ENCODE data around the gene BCL11B. TPM values are rescaled to one million over a fixed set of nuclear protein-coding genes. Genes with fewer than 3 reads are reported as not detected.
A peak's percentile ranks its signal among the peaks of the same experiment; 100 is the strongest.

The BCL11B gene
- total RNA-seq, 2 donors from 2014 or later, result 12.9 to 27.6 TPM

GRCh38 chr14:99214701-99215100, 57.3 kb downstream of the BCL11B start:
- H3K9me3 Mint-ChIP-seq, result no peaks in the 10 kb centered on the region
- H3K27ac Mint-ChIP-seq, result peak overlapping the region in 1 of 2 donors; percentile 37
- no peaks in the 10 kb centered on the region for H3K27me3 Mint-ChIP-seq
- peaks cover 58 to 67% of the 10 kb centered on the region in 2 donors for H3K4me1 Mint-ChIP-seq (ENCODE audit: low read depth in 2 of 2)
- H3K36me3 Mint-ChIP-seq, result no peaks in the 10 kb centered on the region
- ATAC-seq (no peak), DNase-seq (ENCODE audit: low spot score) (no peak)
- no peak overlapping the region for H3K4me3 Mint-ChIP-seq

- peak in 1 of 2 donors; percentile 41 for ATAC-seq
- Mint-ChIP-seq H3K36me3 (no peaks in the 10 kb centered on the region), H3K27me3 (no peaks in the 10 kb centered on the region), H3K9me3 (no peaks in the 10 kb centered on the region), H3K27ac (peak overlapping the region; percentile 72 to 93), H3K4me3 (peak overlapping the region; percentile 36), H3K4me1 (ENCODE audit: low read depth in 2 of 2) (peaks cover 62 to 74% of the 10 kb centered on the region in 2 donors)
- no peak for DNase-seq (ENCODE audit: low spot score)
Observed at GRCh38 chr14:99213527-99213971, 58.4 kb downstream of the BCL11B start.

- no peak for DNase-seq (ENCODE audit: low spot score)
- ATAC-seq, result peak in 1 of 2 donors; percentile 29
- Mint-ChIP-seq H3K4me3 (peak overlapping the region; percentile 36), H3K9me3 (no peaks in the 10 kb centered on the region), H3K36me3 (no peaks in the 10 kb centered on the region), H3K27me3 (no peaks in the 10 kb centered on the region), H3K27ac (peak overlapping the region; percentile 72 to 93), H3K4me1 (ENCODE audit: low read depth in 2 of 2) (peaks cover 59 to 73% of the 10 kb centered on the region in 2 donors)
Observed at GRCh38 chr14:99213101-99213500, 58.9 kb downstream of the BCL11B start.

- peak in 1 of 2 donors; percentile 7 for ATAC-seq
- no peaks in the 10 kb centered on the region for H3K27me3 Mint-ChIP-seq
- no peak for DNase-seq (ENCODE audit: low spot score)
- H3K27ac Mint-ChIP-seq, result peak overlapping the region; percentile 72 to 93
- H3K4me1 Mint-ChIP-seq (ENCODE audit: low read depth in 2 of 2), result peaks cover 62 to 75% of the 10 kb centered on the region in 2 donors
- peak overlapping the region; percentile 40 for H3K4me3 Mint-ChIP-seq
- H3K9me3 Mint-ChIP-seq, result no peaks in the 10 kb centered on the region
- no peaks in the 10 kb centered on the region for H3K36me3 Mint-ChIP-seq
Observed at GRCh38 chr14:99212646-99213045, 59.4 kb downstream of the BCL11B start.

- no peak for DNase-seq (ENCODE audit: low spot score)
- Mint-ChIP-seq H3K9me3 (no peaks in the 10 kb centered on the region), H3K4me3 (peak overlapping the region; percentile 40), H3K27ac (peak overlapping the region; percentile 72 to 93), H3K27me3 (no peaks in the 10 kb centered on the region), H3K36me3 (no peaks in the 10 kb centered on the region), H3K4me1 (ENCODE audit: low read depth in 2 of 2) (peaks cover 65 to 77% of the 10 kb centered on the region in 2 donors)
- ATAC-seq, result no peak
Observed at GRCh38 chr14:99212199-99212598, 59.8 kb downstream of the BCL11B start.

GRCh38 chr14:99211410-99211809, 60.6 kb downstream of the BCL11B start:
- ATAC-seq, result no peak
- H3K4me3 Mint-ChIP-seq, result peak overlapping the region; percentile 40
- DNase-seq (ENCODE audit: low spot score), result no peak
- peak overlapping the region; percentile 72 to 93 for H3K27ac Mint-ChIP-seq
- no peaks in the 10 kb centered on the region for H3K36me3 Mint-ChIP-seq
- no peaks in the 10 kb centered on the region for H3K27me3 Mint-ChIP-seq
- no peaks in the 10 kb centered on the region for H3K9me3 Mint-ChIP-seq
- peaks cover 64 to 77% of the 10 kb centered on the region in 2 donors for H3K4me1 Mint-ChIP-seq (ENCODE audit: low read depth in 2 of 2)

- H3K4me1 Mint-ChIP-seq (ENCODE audit: low read depth in 2 of 2), result peaks cover 68 to 76% of the 10 kb centered on the region in 2 donors
- H3K36me3 Mint-ChIP-seq, result no peaks in the 10 kb centered on the region
- no peaks in the 10 kb centered on the region for H3K9me3 Mint-ChIP-seq
- no peak for ATAC-seq
- DNase-seq (ENCODE audit: low spot score), result no peak
- H3K27ac Mint-ChIP-seq, result peak overlapping the region; percentile 72 to 93
- H3K27me3 Mint-ChIP-seq, result no peaks in the 10 kb centered on the region
- peak overlapping the region; percentile 17 for H3K4me3 Mint-ChIP-seq
Observed at GRCh38 chr14:99210333-99210732, 61.7 kb downstream of the BCL11B start.

- DNase-seq (ENCODE audit: low spot score), result no peak
- Mint-ChIP-seq H3K4me3 (no peak overlapping the region), H3K27ac (peak overlapping the region; percentile 69 to 93)
Observed at GRCh38 chr14:99209409-99209808, 62.6 kb downstream of the BCL11B start.

GRCh38 chr14:99208318-99208717, 63.7 kb downstream of the BCL11B start:
- DNase-seq (ENCODE audit: low spot score), result no peak
- H3K27me3 Mint-ChIP-seq, result no peaks in the 10 kb centered on the region
- no peaks in the 10 kb centered on the region for H3K9me3 Mint-ChIP-seq
- no peak for ATAC-seq
- H3K4me3 Mint-ChIP-seq, result no peak overlapping the region
- peaks cover 74 to 76% of the 10 kb centered on the region in 2 donors for H3K4me1 Mint-ChIP-seq (ENCODE audit: low read depth in 2 of 2)
- no peaks in the 10 kb centered on the region for H3K36me3 Mint-ChIP-seq
- peak overlapping the region; percentile 69 to 93 for H3K27ac Mint-ChIP-seq

More at GRCh38 chr14:99209409-99209808, 62.6 kb downstream of the BCL11B start:
- Mint-ChIP-seq H3K4me1 (ENCODE audit: low read depth in 2 of 2) (peaks cover 73 to 81% of the 10 kb centered on the region in 2 donors), H3K27me3 (no peaks in the 10 kb centered on the region), H3K9me3 (no peaks in the 10 kb centered on the region), H3K36me3 (no peaks in the 10 kb centered on the region)
- ATAC-seq, result no peak

- H3K4me1 Mint-ChIP-seq (ENCODE audit: low read depth in 2 of 2), result peaks cover 72 to 73% of the 10 kb centered on the region in 2 donors
- no peaks in the 10 kb centered on the region for H3K9me3 Mint-ChIP-seq
- no peak overlapping the region for H3K4me3 Mint-ChIP-seq
- peak overlapping the region; percentile 69 to 93 for H3K27ac Mint-ChIP-seq
- ATAC-seq (no peak), DNase-seq (ENCODE audit: low spot score) (no peak)
- H3K36me3 Mint-ChIP-seq, result no peaks in the 10 kb centered on the region
- no peaks in the 10 kb centered on the region for H3K27me3 Mint-ChIP-seq
Observed at GRCh38 chr14:99207456-99207855, 64.5 kb downstream of the BCL11B start.

- ATAC-seq (no peak), DNase-seq (ENCODE audit: low spot score) (no peak)
- peak overlapping the region; percentile 69 to 93 for H3K27ac Mint-ChIP-seq
- no peaks in the 10 kb centered on the region for H3K27me3 Mint-ChIP-seq
- no peaks in the 10 kb centered on the region for H3K9me3 Mint-ChIP-seq
- H3K4me3 Mint-ChIP-seq, result peak overlapping the region; percentile 4
- no peaks in the 10 kb centered on the region for H3K36me3 Mint-ChIP-seq
- H3K4me1 Mint-ChIP-seq (ENCODE audit: low read depth in 2 of 2), result peaks cover 66 to 69% of the 10 kb centered on the region in 2 donors
Observed at GRCh38 chr14:99206090-99206489, 65.9 kb downstream of the BCL11B start.

- no peaks in the 10 kb centered on the region for H3K9me3 Mint-ChIP-seq
Observed at GRCh38 chr14:99205086-99205688, 66.8 kb downstream of the BCL11B start.

GRCh38 chr14:99203801-99204200, 68.2 kb downstream of the BCL11B start:
- no peaks in the 10 kb centered on the region for H3K9me3 Mint-ChIP-seq
- H3K4me1 Mint-ChIP-seq (ENCODE audit: low read depth in 2 of 2), result peaks cover 53 to 57% of the 10 kb centered on the region in 2 donors
- H3K27ac Mint-ChIP-seq, result peak overlapping the region; percentile 79 to 93
- DNase-seq (ENCODE audit: low spot score) (no peak), ATAC-seq (no peak)
- H3K27me3 Mint-ChIP-seq, result no peaks in the 10 kb centered on the region
- H3K36me3 Mint-ChIP-seq, result no peaks in the 10 kb centered on the region
- H3K4me3 Mint-ChIP-seq, result no peak overlapping the region

More at GRCh38 chr14:99205086-99205688, 66.8 kb downstream of the BCL11B start:
- Mint-ChIP-seq H3K4me1 (ENCODE audit: low read depth in 2 of 2) (peaks cover 59 to 64% of the 10 kb centered on the region in 2 donors), H3K36me3 (no peaks in the 10 kb centered on the region), H3K4me3 (no peak overlapping the region), H3K27me3 (no peaks in the 10 kb centered on the region), H3K27ac (peak overlapping the region; percentile 71 to 93)
- no peak for DNase-seq (ENCODE audit: low spot score)
- no peak for ATAC-seq

- Mint-ChIP-seq H3K4me3 (no peak overlapping the region), H3K9me3 (no peaks in the 10 kb centered on the region), H3K27me3 (no peaks in the 10 kb centered on the region), H3K4me1 (ENCODE audit: low read depth in 2 of 2) (peaks cover 53 to 57% of the 10 kb centered on the region in 2 donors), H3K27ac (peak overlapping the region; percentile 79 to 93), H3K36me3 (no peaks in the 10 kb centered on the region)
- DNase-seq (ENCODE audit: low spot score) (no peak), ATAC-seq (no peak)
Observed at GRCh38 chr14:99203080-99203479, 68.9 kb downstream of the BCL11B start.

Data from natural killer cell treated with Interleukin-12 subunit alpha and Interleukin-12 subunit beta and Interleukin-15 and Interleukin-18, amount 100 ng/mL, for 72 hours (primary cell).